Fibroblast of lung (primary cell): Measurements from ENCODE around the gene CCNB1IP1.

ENCODE experiments used
- EZH2 ChIP-seq: IDR thresholded peaks from 2 replicates; pipeline ENCODE4 v1.5.1; 2012; ENCODE audit warnings: low read length, control low read depth, mild to moderate bottlenecking; ENCODE audit errors: missing control alignments
- TF ChIP-seq, protein P1 (sequence below), 2 donors: IDR thresholded peaks in 1 of 2; conservative IDR thresholded peaks in 1 of 2; 1 replicate in 1 of 2; 2 replicates in 1 of 2; pipeline ENCODE4 v1.5.1; 2011 to 2012; ENCODE audit warnings: low read length in 2 of 2, control low read depth in 1 of 2, inconsistent platforms in 1 of 2, low read depth in 1 of 2, mild to moderate bottlenecking in 1 of 2

DNA sequence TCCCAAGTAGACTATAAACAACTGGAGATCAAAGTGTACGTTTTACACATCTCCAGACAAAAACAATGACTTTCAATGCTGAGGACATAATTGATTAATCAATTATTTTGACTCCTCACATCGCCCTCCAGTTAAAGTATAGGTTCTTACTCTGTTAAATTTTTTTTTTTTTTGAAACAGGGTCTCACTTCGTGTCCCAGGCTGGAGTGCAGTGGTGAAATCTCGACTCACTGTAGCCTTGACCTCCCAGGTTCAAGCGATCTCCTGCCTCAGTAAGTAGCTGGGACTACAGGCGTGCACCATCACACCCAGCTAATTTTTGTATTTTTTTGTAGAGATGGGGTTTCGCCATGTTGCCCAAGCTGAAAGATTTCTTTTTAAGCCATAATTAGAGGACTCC lies 938 bp upstream of the CCNB1IP1 start:
- TF ChIP-seq, protein P1, sequence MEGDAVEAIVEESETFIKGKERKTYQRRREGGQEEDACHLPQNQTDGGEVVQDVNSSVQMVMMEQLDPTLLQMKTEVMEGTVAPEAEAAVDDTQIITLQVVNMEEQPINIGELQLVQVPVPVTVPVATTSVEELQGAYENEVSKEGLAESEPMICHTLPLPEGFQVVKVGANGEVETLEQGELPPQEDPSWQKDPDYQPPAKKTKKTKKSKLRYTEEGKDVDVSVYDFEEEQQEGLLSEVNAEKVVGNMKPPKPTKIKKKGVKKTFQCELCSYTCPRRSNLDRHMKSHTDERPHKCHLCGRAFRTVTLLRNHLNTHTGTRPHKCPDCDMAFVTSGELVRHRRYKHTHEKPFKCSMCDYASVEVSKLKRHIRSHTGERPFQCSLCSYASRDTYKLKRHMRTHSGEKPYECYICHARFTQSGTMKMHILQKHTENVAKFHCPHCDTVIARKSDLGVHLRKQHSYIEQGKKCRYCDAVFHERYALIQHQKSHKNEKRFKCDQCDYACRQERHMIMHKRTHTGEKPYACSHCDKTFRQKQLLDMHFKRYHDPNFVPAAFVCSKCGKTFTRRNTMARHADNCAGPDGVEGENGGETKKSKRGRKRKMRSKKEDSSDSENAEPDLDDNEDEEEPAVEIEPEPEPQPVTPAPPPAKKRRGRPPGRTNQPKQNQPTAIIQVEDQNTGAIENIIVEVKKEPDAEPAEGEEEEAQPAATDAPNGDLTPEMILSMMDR (conservative IDR thresholded peaks at IDR 0.05 in 1 of 2, IDR thresholded peaks at IDR 0.05 in 1 of 2; ENCODE audit: low read depth in 1 of 2, low read length in 2 of 2), result no peak
- TF ChIP-seq EZH2, result no peak
